Breast epithelium (tissue), 3 donors: ENCODE measurements around the gene DSE.

ENCODE experiments used
- CTCF ChIP-seq, 3 donors: fragments of 450-650 bp; IDR thresholded peaks; one replicate each; pipeline ENCODE4 v1.5.1; 2016 to 2017; ENCODE audit warnings: antibody characterized with exemption in 3 of 3, mild to moderate bottlenecking in 3 of 3, moderate library complexity in 3 of 3
- POLR2A ChIP-seq: fragments of 450-650 bp; IDR thresholded peaks from one replicate; pipeline ENCODE4 v1.6.1; 2016; ENCODE audit warnings: antibody characterized with exemption, mild to moderate bottlenecking, moderate library complexity
- POLR2AphosphoS5 ChIP-seq, 3 donors: sonication (generic); formaldehyde crosslinking; IDR thresholded peaks; one replicate each; pipeline ENCODE4 v1.6.1; 2017; ENCODE audit warnings: antibody characterized with exemption in 3 of 3

- TF ChIP-seq CTCF (IDR thresholded peaks at IDR 0.05) (peak in 1 of 3 donors; percentile 48), POLR2AphosphoS5 (IDR thresholded peaks at IDR 0.05) (no peak), POLR2A (no peak)
Observed at GRCh38 chr6:116444092-116444491, 73.3 kb downstream of the DSE start.
